Activated T-cell treated with anti-CD3 and anti-CD28 coated beads, Interleukin-2, amount 50 U/mL, for 1 hour (primary cell): ENCODE data around the gene TMEM131.
"Not testable (repeated sequence)": the region's sequence is repeated elsewhere in the genome, so short reads cannot be mapped to it uniquely, and the experiment has no call there.

Experiments used
- DNase-seq: peaks from one replicate; pipeline ENCODE4 v3.0.0-alpha.2; 2020

TMEM131 gene

GRCh38 chr2:97953853-97954252, 41.9 kb downstream of the TMEM131 start:
- no peak for DNase-seq

DNA sequence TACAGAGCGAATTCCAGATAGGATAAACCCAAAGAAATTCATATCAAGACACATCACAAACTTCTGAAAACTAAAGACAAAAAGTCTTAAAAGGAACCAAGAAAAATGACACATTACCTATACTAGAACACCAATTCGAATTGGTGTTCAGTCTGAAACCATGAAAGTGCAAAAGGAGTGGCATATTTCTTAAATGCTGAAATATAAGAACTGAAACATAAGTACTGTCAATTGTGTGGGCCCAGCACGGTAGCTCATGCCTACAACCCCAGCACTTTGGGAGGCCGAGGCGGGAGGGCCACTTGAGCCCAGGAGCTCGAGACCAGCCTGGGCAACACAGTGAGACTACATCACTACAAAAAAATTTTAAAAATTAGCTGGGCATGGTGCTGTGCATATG, 43.4 kb downstream of the TMEM131 start:
- no peak for DNase-seq

DNA sequence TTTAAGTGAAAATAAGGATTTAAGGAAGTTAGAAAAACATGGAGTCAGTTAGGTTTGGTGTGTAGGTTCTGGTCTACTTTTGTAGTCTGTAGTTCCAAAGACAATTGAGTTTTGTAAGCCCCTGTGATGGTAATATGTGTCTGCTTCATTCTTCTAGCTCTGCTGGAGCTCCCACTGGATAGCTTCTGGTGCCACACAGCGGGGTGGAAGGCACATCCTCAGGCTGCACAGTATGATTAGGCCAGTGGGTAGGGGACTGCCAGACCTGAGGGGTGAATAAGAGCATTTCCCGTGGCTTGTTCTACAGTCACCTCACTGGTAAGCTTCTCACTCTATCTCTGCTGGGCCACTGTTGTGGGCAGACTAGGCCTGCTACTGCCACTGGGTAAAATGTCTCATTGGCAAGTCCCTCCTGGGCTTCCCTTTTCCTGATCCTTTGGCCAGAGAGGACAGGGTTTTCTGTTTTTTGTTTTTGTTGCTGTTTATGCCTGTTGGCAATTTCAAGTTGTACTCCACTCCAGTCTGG, 44.5 kb downstream of the TMEM131 start:
- no peak for DNase-seq

DNA sequence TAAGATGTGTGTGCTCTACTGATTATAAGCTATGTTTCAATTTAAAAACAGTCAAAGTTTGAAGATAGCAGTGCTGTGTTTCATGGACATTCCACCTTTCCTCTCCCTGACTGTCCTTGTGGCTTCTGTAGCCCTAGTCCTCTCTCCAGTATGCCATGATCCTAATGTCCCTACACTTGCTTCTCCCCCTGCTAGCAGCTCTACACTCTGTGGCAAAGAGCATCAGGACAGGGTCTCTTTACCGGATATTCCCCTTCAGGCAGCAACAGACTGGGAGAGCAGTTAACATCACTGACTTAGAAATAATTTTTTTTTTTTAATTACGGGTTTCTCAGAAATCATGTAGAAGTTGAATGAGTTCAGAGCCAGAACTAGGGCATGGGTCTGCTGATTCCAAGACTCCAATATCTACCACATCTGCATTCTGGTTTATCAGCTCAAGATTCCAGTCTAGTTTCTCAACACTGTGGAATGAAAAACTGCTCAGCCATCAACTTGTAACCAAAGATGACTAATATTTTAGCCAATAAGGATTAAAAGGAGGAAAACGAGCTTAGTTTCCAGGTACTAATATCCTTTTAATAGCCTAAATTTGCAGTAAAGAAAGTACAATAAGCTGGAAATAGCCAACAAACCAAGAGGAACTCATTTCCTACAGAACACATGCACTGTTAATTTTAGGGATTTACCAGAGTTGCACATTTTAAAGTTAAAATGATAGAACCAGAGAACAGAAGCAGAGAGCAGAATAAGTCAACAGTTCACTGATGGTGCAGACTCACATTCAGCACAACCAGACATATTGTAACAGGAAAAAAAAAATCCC, 45.2 kb downstream of the TMEM131 start:
- DNase-seq, result no peak

DNA sequence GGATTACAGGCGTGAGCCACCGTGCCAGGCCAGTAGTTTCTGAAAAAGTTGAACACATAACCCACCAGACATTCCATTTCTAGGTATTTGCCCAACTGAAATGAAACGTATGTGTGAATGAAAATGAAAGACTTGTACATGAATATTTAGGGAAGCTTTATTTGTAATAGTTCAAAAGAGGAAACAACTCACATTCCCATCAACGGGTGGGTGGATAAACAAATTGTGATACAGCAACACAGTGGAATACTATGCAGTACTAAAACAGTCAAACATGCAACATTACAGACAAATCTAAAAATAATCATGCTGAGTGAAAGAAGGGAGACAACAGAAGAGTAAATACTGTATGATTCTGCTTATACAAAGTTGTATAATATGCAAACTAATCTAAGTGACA, 46.8 kb downstream of the TMEM131 start:
- no peak for DNase-seq

DNA sequence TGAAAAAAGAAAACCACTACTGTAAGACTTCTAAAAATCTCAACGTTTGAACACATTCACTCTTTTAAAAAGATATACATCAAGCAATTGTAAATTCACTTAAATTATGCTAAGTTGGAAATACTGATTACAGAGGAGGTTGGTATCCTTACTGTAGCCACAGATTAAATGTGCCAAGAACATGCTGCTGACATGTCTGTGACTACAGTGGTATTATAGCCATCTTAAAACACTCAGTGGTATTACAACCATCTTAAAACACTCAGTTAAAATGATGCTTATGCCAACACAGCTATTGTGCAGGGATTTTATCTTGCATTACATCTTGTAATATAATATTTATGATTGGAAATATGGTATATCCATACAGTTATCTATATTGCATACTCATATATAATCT, 50.0 kb downstream of the TMEM131 start:
- no peak for DNase-seq

DNA sequence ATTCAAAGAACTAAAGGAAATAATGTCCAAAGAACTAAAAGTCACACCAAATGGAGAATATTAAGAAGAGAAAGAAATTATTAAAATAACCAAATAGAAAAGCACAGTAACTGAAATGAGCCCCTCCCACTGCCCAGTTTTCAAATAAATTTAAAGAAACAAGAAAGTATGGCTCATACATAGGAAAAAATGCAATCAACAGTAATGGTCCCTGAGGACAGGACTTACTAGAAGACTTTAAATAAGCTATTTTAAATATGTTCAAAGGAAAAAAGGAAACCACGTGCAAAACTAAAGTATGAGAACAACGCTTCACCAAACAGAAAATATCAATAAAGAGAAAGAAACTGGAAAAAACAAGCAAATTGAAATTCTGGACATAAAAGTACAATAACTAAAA, 58.9 kb downstream of the TMEM131 start:
- DNase-seq, result no peak

GRCh38 chr2:97936199-97936598, 59.5 kb downstream of the TMEM131 start:
- DNase-seq, result no peak

DNA sequence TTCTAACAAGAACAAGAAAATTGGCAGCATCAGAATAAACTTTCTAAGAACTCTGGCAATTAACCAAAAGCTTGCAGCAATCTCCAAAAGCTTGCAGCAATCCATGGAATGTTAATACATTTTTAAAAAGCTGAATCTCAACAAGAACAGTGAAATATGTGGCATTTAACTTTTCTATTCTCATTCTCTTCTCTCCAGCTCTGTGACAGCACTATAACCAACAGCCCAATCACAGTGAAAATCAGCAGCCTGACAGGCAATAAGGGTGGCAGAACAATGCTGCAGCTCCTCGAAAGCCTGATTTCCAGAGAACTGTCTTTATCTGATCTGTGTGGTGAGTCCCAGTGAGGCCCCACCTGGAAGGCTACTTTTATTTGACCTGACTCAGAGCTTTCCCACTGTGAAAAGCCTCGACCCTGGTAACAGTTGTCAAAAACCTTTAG, 60.0 kb downstream of the TMEM131 start:
- DNase-seq, result no peak

- no peak for DNase-seq
These were observed 62.6 kb downstream of the TMEM131 start for GRCh38 chr2:97932975-97933662.

DNA sequence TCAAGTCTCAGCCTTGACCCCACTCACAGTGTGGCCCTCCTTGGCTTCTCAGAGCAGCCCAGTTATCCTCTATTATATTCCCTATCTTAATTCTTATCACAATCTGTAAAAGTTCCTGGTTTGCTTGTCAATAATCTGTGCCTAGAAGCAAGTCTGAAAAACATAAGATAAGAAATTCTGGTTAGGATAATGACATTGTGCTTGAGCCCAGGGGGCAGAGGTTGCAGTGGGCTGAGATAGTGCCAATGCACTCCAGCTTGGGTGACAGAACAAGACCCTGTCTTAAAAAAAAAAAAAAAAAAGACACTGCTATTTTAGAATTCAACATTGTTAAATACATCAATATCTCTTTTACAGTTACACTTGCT, 63.9 kb downstream of the TMEM131 start:
- no peak for DNase-seq

DNA sequence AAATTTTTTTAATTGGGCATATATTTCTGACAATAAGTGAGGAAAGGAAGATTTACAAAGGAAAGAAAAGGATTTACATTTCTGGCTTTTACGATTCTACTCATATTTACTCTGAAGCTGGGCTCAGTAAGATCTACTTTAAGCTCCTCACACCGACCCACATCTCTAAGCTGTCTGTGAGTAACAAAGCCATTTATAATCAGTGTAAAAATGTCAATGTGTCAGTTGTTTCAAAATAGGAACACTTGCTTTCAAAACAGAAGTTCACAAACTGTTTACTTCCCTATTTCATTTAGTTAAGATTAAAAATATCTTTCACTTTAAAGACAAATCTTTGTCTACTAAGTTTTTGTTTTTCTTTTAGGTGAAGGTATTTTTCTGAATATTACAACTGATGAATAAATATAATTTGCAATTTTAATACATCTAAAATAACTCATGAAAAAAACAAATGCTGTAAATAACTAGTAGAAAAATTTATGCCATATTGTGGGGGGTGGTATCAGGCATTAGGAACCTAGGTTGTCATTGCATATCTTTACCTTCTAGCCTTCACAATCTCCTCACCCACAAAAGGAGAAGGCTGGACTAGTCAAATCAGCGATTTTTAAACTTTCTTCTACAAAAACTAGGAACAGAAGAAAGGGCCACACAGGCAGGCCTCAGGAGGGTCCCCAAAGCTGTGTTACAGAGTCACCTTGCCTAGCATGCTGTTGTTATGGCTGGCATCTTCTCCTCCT, 64.5 kb downstream of the TMEM131 start:
- no peak for DNase-seq

- DNase-seq, result no peak
These were observed 67.2 kb downstream of the TMEM131 start for GRCh38 chr2:97928591-97928990.

GRCh38 chr2:97926946-97927345, 68.8 kb downstream of the TMEM131 start:
- no peak for DNase-seq

GRCh38 chr2:97924194-97924593, 71.6 kb downstream of the TMEM131 start:
- DNase-seq, result no peak

DNA sequence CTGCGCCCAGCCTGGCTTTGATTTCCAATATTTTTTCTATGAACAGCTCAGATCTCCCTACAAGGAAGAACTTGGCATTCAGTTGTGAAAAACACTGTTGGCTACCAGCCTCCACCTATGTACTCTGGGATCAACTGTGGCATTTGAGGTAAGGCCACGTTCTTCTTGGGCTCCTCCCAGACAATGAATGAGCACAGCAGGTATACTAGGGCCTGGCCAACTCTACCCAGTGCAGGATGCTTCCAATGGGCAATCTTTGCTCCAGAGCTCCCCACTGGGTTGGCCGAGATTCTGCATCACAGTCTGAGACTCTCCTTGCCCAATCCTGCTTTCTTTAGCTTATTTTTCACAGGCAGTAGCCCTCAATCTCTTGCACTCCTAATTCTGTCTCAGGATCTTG, 75.9 kb downstream of the TMEM131 start:
- DNase-seq, result no peak

GRCh38 chr2:97918818-97919217, 76.9 kb downstream of the TMEM131 start:
- no peak for DNase-seq

- not testable (repeated sequence) for DNase-seq
These were observed 78.1 kb downstream of the TMEM131 start for GRCh38 chr2:97917668-97918067.

- DNase-seq, result no peak
These were observed 81.0 kb downstream of the TMEM131 start for GRCh38 chr2:97914691-97915213.

GRCh38 chr2:97913846-97914245, 81.9 kb downstream of the TMEM131 start:
- DNase-seq, result no peak

DNA sequence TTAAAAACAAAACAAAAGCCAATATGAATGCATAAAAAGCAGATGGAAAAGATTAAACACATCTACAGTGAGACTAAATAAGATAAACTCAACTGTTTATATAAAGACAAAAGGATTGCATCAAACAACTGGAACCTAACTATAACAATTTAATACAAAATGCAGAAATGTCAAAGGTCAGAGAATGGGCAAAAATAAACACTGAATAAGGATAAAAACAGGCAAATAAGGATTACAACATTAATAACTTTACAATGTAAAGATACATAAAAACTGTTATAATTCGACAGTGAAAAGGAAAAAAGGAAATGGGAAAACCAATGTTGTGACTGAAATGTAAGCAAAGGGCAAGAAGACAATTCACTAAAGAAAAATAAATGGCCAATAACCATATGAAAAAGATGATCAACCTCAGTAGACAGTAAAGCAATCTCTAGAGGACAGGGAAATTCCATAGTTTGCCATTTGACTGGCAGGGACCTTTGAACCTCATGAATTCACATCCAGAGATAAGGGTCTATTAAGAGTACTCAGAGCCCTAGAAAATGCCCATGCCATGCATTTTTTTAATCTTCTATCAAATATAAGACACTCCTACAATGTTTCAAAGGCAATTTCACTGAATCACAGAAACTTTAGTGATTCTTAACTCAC, 83.7 kb downstream of the TMEM131 start:
- DNase-seq, result no peak

GRCh38 chr2:97911206-97911921, 84.4 kb downstream of the TMEM131 start:
- DNase-seq, result no peak
